Fibroblast of the aortic adventitia (primary cell): ENCODE results near the gene SHKBP1. TPM values are rescaled to one million over a fixed set of nuclear protein-coding genes. Genes with fewer than 3 reads are reported as not detected.

Source experiments
- DNase-seq: peaks from one replicate; pipeline ENCODE4 v3.0.0-alpha.2; 2010; ENCODE audit warnings: low read depth
- H3K4me3 ChIP-seq: 2 replicates; pipeline ENCODE4 v1.5.1; 2011; ENCODE audit warnings: low read depth, mild to moderate bottlenecking, control low read depth, low read length, moderate library complexity
- CTCF ChIP-seq: IDR thresholded peaks from 2 replicates; pipeline ENCODE4 v1.5.1; 2011; ENCODE audit warnings: mild to moderate bottlenecking, low read length, control low read depth, inconsistent platforms; ENCODE audit not compliant: insufficient read depth
- total RNA-seq: library from RNA; depleted of rRNA; stranded (reverse); fragments of >200 nt; gene quantifications from 2 replicates; pipeline ENCODE4 v1.2.3, GENCODE V29; 2012; ENCODE audit warnings: low replicate concordance

The SHKBP1 gene
- total RNA-seq, 1 donor: 24.9 TPM

DNA sequence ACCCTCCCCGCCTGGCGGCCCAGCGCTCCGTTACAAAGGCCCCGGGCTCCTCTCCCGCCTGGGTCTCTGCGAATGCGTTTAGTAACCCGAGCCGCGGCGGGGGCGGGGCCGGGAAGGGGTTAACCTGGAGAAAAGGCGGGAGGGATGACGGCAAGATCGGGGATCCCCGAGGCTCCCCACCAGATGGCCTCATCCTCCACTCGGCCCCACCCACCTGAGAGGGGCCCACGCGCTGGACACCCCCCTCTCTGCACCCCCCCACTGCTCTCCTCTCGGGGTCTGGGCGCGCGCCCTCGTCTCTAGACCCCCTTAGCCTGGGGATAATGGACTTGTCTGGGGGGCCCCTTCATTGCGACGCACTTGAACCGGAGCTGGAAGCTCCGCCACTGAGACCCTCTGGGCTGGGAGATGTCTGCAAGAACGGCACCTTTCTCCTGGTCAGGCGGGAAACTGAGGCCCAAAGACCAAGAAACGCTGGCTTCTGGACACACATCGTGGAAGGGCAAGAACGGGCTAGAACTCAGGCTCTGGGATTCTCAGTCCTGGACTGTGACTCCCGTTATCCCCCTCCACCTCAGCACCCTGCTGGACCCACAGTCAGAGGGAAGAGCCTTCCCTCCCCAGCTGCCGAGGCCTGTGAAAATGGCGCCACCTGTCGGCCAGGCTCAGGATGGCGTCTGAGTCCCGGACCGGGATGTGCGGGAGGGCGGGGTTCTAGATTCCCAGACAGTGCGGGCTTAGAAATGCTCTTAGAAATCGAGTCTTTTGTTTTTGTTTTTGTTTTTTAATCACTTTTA, 21.6 kb downstream of the SHKBP1 start:
- H3K4me3 ChIP-seq: peak overlapping the region; percentile 65
- DNase-seq: peak; percentile 87
- peak; percentile 96 for TF ChIP-seq CTCF

GRCh38 chr19:40598918-40599307, 22.2 kb downstream of the SHKBP1 start:
- no peak for DNase-seq
- no peak overlapping the region for H3K4me3 ChIP-seq
- TF ChIP-seq CTCF: no peak

- no peak for DNase-seq
- no peak for TF ChIP-seq CTCF
- H3K4me3 ChIP-seq: no peak overlapping the region
Measured at GRCh38 chr19:40599331-40599901, 22.7 kb downstream of the SHKBP1 start.

GRCh38 chr19:40599902-40600569, 23.4 kb downstream of the SHKBP1 start:
- no peak for TF ChIP-seq CTCF
- no peak for DNase-seq
- H3K4me3 ChIP-seq: no peak overlapping the region

- no peak overlapping the region for H3K4me3 ChIP-seq
- no peak for TF ChIP-seq CTCF
- no peak for DNase-seq
Measured at GRCh38 chr19:40600570-40601133, 24.0 kb downstream of the SHKBP1 start.

DNA sequence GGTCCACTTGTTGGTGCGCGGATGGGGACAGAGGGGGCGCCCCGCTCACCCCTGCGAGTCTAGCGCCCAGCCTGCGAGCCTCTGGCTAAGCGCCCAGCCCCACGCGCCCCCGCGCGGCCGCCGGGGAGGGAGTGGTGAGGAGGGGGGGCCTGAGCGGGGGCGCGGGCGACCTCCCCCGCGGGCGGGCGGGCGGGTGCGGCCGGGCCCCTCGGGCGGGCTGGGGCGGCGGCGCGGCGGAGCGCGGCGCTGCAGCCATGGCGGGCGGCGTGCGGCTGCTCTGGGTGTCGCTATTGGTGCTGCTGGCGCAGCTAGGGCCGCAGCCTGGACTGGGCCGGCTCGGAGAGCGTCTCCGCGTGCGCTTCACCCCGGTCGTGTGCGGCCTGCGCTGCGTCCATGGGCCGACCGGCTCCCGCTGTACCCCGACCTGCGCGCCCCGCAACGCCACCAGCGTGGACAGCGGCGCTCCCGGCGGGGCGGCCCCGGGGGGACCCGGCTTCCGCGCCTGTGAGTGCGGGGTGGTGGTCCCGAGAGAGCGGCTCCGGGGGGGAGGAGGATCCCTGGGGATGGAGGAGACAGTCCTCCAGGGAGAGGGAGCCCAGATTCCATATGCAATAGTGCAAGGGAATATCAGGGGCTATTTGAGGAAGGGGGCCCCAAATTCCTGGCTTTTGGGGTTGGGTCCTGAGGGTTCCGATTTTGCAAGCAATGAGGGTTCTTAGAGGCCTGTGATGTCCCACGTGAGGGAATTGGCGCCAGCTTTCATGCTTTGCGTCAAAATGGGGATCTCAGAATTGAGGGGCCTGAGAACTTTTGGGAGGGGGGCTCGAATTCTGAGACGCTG, 24.7 kb downstream of the SHKBP1 start, which contains the start of gene LTBP4:
Gene LTBP4 (plus strand): TSS at position 236 of the 841 bp plus-strand sequence. CDS start 19 bp downstream, at position 255.
- no peak for TF ChIP-seq CTCF
- peak within 1 kb of the TSS; percentile 61 for H3K4me3 ChIP-seq
- no peak for DNase-seq
